ENCODE data around the gene CHN2. TPM values are rescaled to one million over a fixed set of nuclear protein-coding genes. Genes with fewer than 3 reads are reported as not detected.

The CHN2 gene
- polyA plus RNA-seq, 1 donor from 2014 or later: 136 TPM

GRCh38 chr7:29505931-29506330 is 311.4 kb downstream of the CHN2 start:
- TF ChIP-seq SMC3 (conservative IDR thresholded peaks at IDR 0.05; ENCODE audit: poor library complexity) (no peak), EP300 (conservative IDR thresholded peaks at IDR 0.05; ENCODE audit: poor library complexity, severe bottlenecking) (no peak), REST (IDR thresholded peaks at IDR 0.05; ENCODE audit: borderline replicate concordance) (no peak), EZH2 (IDR thresholded peaks at IDR 0.05; ENCODE audit: borderline replicate concordance, insufficient read depth, low read length, poor library complexity, severe bottlenecking) (no peak), TAF1 (IDR thresholded peaks at IDR 0.05; ENCODE audit: low read depth) (no peak), CTCF (IDR thresholded peaks at IDR 0.05; ENCODE audit: poor library complexity, severe bottlenecking) (no peak), MXI1 (conservative IDR thresholded peaks at IDR 0.05; ENCODE audit: poor library complexity, severe bottlenecking) (no peak), POLR2AphosphoS5 (IDR thresholded peaks at IDR 0.05) (no peak), RAD21 (conservative IDR thresholded peaks at IDR 0.05) (no peak)

GRCh38 chr7:29508608-29509007 is 314.0 kb downstream of the CHN2 start:
- H3K9me3 ChIP-seq (ENCODE audit: low read length): no peaks in the 10 kb centered on the region
- no peaks in the 10 kb centered on the region for H3K9me2 ChIP-seq (ENCODE audit: insufficient read depth, low read length)
- H4K20me1 ChIP-seq (ENCODE audit: insufficient read depth): no peaks in the 10 kb centered on the region
- no peaks in the 10 kb centered on the region for H3K27me3 ChIP-seq (ENCODE audit: insufficient read depth, low read depth, low read length)
- no peak overlapping the region for H2AFZ ChIP-seq (ENCODE audit: low read depth, low read length)
- H3F3A ChIP-seq (ENCODE audit: insufficient read depth, low read length, poor library complexity, severe bottlenecking): no peaks in the 10 kb centered on the region
- TF ChIP-seq TAF1 (IDR thresholded peaks at IDR 0.05; ENCODE audit: low read depth) (no peak), CTCF (IDR thresholded peaks at IDR 0.05; ENCODE audit: poor library complexity, severe bottlenecking) (no peak), POLR2AphosphoS5 (IDR thresholded peaks at IDR 0.05) (no peak)
- H3K27ac ChIP-seq (ENCODE audit: low read length): no peak overlapping the region
- no peak overlapping the region for H3K9ac ChIP-seq (ENCODE audit: low read length)
- H3K79me2 ChIP-seq (replicated peaks; ENCODE audit: insufficient read depth, low read length): no peaks in the 10 kb centered on the region
- H3K4me3 ChIP-seq (ENCODE audit: low read length): no peak overlapping the region
- no peak overlapping the region for H3K4me2 ChIP-seq (ENCODE audit: low read length)
- peaks cover 28% of the 10 kb centered on the region for H3K36me3 ChIP-seq (ENCODE audit: insufficient read depth, low read length)

More at GRCh38 chr7:29505931-29506330, 311.4 kb downstream of the CHN2 start:
- no peak overlapping the region for H2AFZ ChIP-seq (ENCODE audit: low read depth, low read length)
- H3F3A ChIP-seq (ENCODE audit: insufficient read depth, low read length, poor library complexity, severe bottlenecking): no peaks in the 10 kb centered on the region
- no peak overlapping the region for H3K9ac ChIP-seq (ENCODE audit: low read length)
- no peaks in the 10 kb centered on the region for H3K9me3 ChIP-seq (ENCODE audit: low read length)
- H4K20me1 ChIP-seq (ENCODE audit: insufficient read depth): no peaks in the 10 kb centered on the region
- no peaks in the 10 kb centered on the region for H3K79me2 ChIP-seq (replicated peaks; ENCODE audit: insufficient read depth, low read length)
- no peak overlapping the region for H3K27ac ChIP-seq (ENCODE audit: low read length)
- H3K4me2 ChIP-seq (ENCODE audit: low read length): no peak overlapping the region
- H3K9me2 ChIP-seq (ENCODE audit: insufficient read depth, low read length): no peaks in the 10 kb centered on the region
- H3K27me3 ChIP-seq (ENCODE audit: insufficient read depth, low read depth, low read length): no peaks in the 10 kb centered on the region
- H3K36me3 ChIP-seq (ENCODE audit: insufficient read depth, low read length): peaks cover 28% of the 10 kb centered on the region
- H3K4me3 ChIP-seq (ENCODE audit: low read length): no peak overlapping the region
